Endothelial cell of umbilical vein (primary cell): ENCODE results near the gene PCSK6. TPM values are rescaled to one million over a fixed set of nuclear protein-coding genes. Genes with fewer than 3 reads are reported as not detected.

Experiments used
- BruUV-seq: library from RNA; stranded (reverse); fragments of 400-500 nt; replicated peaks from 2 replicates; lab custom pipeline; 2021; lab: Mats Ljungman, UMichigan
- CTCF ChIA-PET: fragments of 300-600, 350-600 bp; sonication (Branson Sonifier 250); formaldehyde crosslinking; loops from one replicate; lab custom pipeline; 2021; ENCODE audit warnings: antibody characterized with exemption, inconsistent platforms; lab: Charles Lee
- POLR2A ChIA-PET: fragments of 300-600, 350-600 bp; sonication (Branson Sonifier 250); formaldehyde crosslinking; loops from one replicate; lab custom pipeline; 2021; ENCODE audit warnings: antibody characterized with exemption, inconsistent platforms; lab: Charles Lee
- DNase-seq: peaks from one replicate; pipeline ENCODE4 v3.0.0-alpha.2; 2011; ENCODE audit warnings: low read depth, low spot score
- FAIRE-seq: peaks from 2 replicates; lab custom pipeline; 2011; peaks lifted over from hg19 to GRCh38; lab: Jason Lieb, UNC
- H2AFZ ChIP-seq: 2 replicates; pipeline ENCODE4 v1.6.0; 2012; ENCODE audit warnings: low read depth, low read length, control low read depth, inconsistent platforms
- H3K27ac ChIP-seq: 2 replicates; pipeline ENCODE4 v1.5.1; 2011; ENCODE audit warnings: low read depth, mild to moderate bottlenecking, control low read depth, low read length, moderate library complexity; ENCODE audit not compliant: insufficient read depth
- H3K27me3 ChIP-seq, 2 experiments: 2 replicates each; pipeline versions ENCODE4 v1.6.0 to v1.6.1; 2011; ENCODE audit warnings: low read length in 2 of 2, mixed read lengths in 1 of 2; ENCODE audit not compliant: control insufficient read depth in 2 of 2, insufficient read depth in 2 of 2
- H3K36me3 ChIP-seq, 2 experiments: 2 replicates in 1 of 2; 3 replicates in 1 of 2; pipeline ENCODE4 v1.5.1; 2011; ENCODE audit warnings: low read length in 2 of 2, mild to moderate bottlenecking in 1 of 2, moderate library complexity in 1 of 2; ENCODE audit not compliant: control insufficient read depth in 2 of 2, insufficient read depth in 2 of 2; ENCODE audit errors: extremely low read depth in 1 of 2
- H3K4me1 ChIP-seq: 3 replicates; pipeline ENCODE4 v1.5.1; 2011; ENCODE audit warnings: mild to moderate bottlenecking, low read length; ENCODE audit not compliant: control insufficient read depth, insufficient read depth; ENCODE audit errors: extremely low read depth
- H3K4me2 ChIP-seq: 2 replicates; pipeline ENCODE4 v1.6.1; 2011; ENCODE audit warnings: low read length, control low read depth, mixed read lengths; ENCODE audit not compliant: insufficient read depth
- H3K4me3 ChIP-seq, 3 experiments: fragments of 200-600 bp in 1 of 3; sonication (generic), shearing (Covaris generic) in 1 of 3; replicated peaks in 1 of 3; 2 replicates each; pipeline ENCODE4 v1.5.1; 2011 to 2016; ENCODE audit warnings: control low read depth in 3 of 3, low read length in 3 of 3, mild to moderate bottlenecking in 2 of 3, inconsistent platforms in 1 of 3, low read depth in 1 of 3, moderate library complexity in 1 of 3; ENCODE audit not compliant: insufficient read depth in 1 of 3
- H3K79me2 ChIP-seq: 2 replicates; pipeline ENCODE4 v1.6.0; 2012; ENCODE audit warnings: low read length, inconsistent platforms; ENCODE audit not compliant: control insufficient read depth, insufficient read depth
- H3K9ac ChIP-seq: replicated peaks from 2 replicates; pipeline ENCODE3; 2011; ENCODE audit warnings: low read length, control low read depth; ENCODE audit not compliant: insufficient read depth; ENCODE audit errors: extremely low read depth
- H3K9me1 ChIP-seq: replicated peaks from 3 replicates; pipeline ENCODE4 v1.6.0; 2011; ENCODE audit warnings: mild to moderate bottlenecking, low read length; ENCODE audit not compliant: control insufficient read depth, insufficient read depth; ENCODE audit errors: extremely low read depth
- H3K9me3 ChIP-seq: replicated peaks from 2 replicates; pipeline ENCODE4 v1.5.1; 2012; ENCODE audit warnings: low read length, inconsistent platforms; ENCODE audit not compliant: control insufficient read depth, insufficient read depth
- H4K20me1 ChIP-seq: replicated peaks from 2 replicates; pipeline ENCODE3; 2011; ENCODE audit warnings: mild to moderate bottlenecking, low read length; ENCODE audit not compliant: control insufficient read depth, insufficient read depth; ENCODE audit errors: extremely low read depth
- CTCF ChIP-seq, 2 donors: IDR thresholded peaks; 1 replicate in 1 of 2; 2 replicates in 1 of 2; pipeline ENCODE4 v1.5.1; 2011; ENCODE audit warnings: low read length in 2 of 2, mild to moderate bottlenecking in 2 of 2, moderate library complexity in 2 of 2, control low read depth in 1 of 2, inconsistent platforms in 1 of 2, low read depth in 1 of 2; ENCODE audit not compliant: insufficient read depth in 1 of 2; ENCODE audit errors: extremely low read depth in 1 of 2
- EZH2 ChIP-seq: IDR thresholded peaks from 2 replicates; pipeline ENCODE4 v1.6.1; 2012; ENCODE audit warnings: borderline replicate concordance, low read depth, mild to moderate bottlenecking, moderate library complexity, low read length, inconsistent platforms; ENCODE audit not compliant: severe bottlenecking
- FOS ChIP-seq: IDR thresholded peaks from 2 replicates; pipeline ENCODE4 v1.6.1; 2011; ENCODE audit warnings: mild to moderate bottlenecking, low read length, moderate library complexity, borderline replicate concordance; ENCODE audit not compliant: insufficient read depth
- GATA2 ChIP-seq: IDR thresholded peaks from 2 replicates; pipeline ENCODE4 v1.7.0; 2011; ENCODE audit warnings: low read depth, mild to moderate bottlenecking, moderate library complexity, mixed read lengths, low read length; ENCODE audit not compliant: insufficient read length, insufficient read depth
- JUN ChIP-seq: IDR thresholded peaks from 2 replicates; pipeline ENCODE4 v1.6.1; 2011; ENCODE audit warnings: borderline replicate concordance, low read depth; ENCODE audit not compliant: insufficient read length, insufficient read depth
- MAX ChIP-seq: IDR thresholded peaks from 2 replicates; pipeline ENCODE4 v1.6.1; 2011; ENCODE audit not compliant: insufficient read depth, insufficient read length
- MYC ChIP-seq: IDR thresholded peaks from one replicate; pipeline ENCODE4 v1.6.1; 2011; ENCODE audit warnings: mild to moderate bottlenecking, low read depth, low read length
- POLR2A ChIP-seq: IDR thresholded peaks from 2 replicates; pipeline ENCODE4 v1.6.1; 2012; ENCODE audit warnings: low read depth, mild to moderate bottlenecking, control low read depth, low read length
- POLR2AphosphoS5 ChIP-seq: IDR thresholded peaks from 2 replicates; pipeline ENCODE4 v1.6.1; 2012; ENCODE audit warnings: low read depth, mild to moderate bottlenecking, control low read depth, low read length, moderate library complexity; ENCODE audit not compliant: insufficient read depth
- dilution Hi-C: fragments of 300-500 bp; cut with MboI; formaldehyde crosslinking; loops from one replicate; pipeline ENCODE4 v1.15.0; 2019; ENCODE audit warnings: low sequenced_read_pairs; ENCODE audit not compliant: extremely low pct_ligation_motif_present
- intact Hi-C: fragments of 100-400 bp; cut with micrococcal nuclease; formaldehyde crosslinking; loops from one replicate; pipeline ENCODE4 v1.10.0; 2022
- polyA plus RNA-seq, 4 experiments: library from polyadenylated mRNA; depleted of rRNA in 3 of 4; stranded (reverse) in 3 of 4; unstranded in 1 of 4; fragments of >200 nt; gene quantifications; 2 replicates each; pipeline versions ENCODE4 v1.2.1 to v1.2.3, GENCODE V29; 2011 to 2012; ENCODE audit warnings: missing spikeins in 1 of 4
- total RNA-seq: library from RNA; stranded (reverse); gene quantifications from 2 replicates; pipeline ENCODE4 v1.2.3, GENCODE V29; 2021

Gene PCSK6
- total and polyA plus RNA-seq, 2 donors (not counting 3 experiments of a cell fraction or from before 2014, with no cell fraction given) = 0.18 to 0.69 TPM

- TF ChIP-seq MYC (no peak), CTCF (IDR thresholded peaks at IDR 0.05; ENCODE audit: extremely low read depth in 1 of 2, insufficient read depth in 1 of 2, low read depth in 1 of 2, low read length in 2 of 2) (no peak), JUN (no peak), POLR2A (no peak), EZH2 (no peak), FOS (no peak), POLR2AphosphoS5 (no peak), GATA2 (no peak), MAX (no peak)
- Histone ChIP-seq H3K36me3 (peaks cover 2 to 8% of the 10 kb centered on the region in 2 experiments), H3K9ac (no peak overlapping the region), H3K27ac (no peak overlapping the region), H3K9me1 (no peaks in the 10 kb centered on the region), H3K79me2 (no peaks in the 10 kb centered on the region), H3K4me3 (no peak overlapping the region), H3K9me3 (no peaks in the 10 kb centered on the region), H4K20me1 (no peaks in the 10 kb centered on the region), H2AFZ (no peak overlapping the region), H3K4me1 (peaks cover 12% of the 10 kb centered on the region), H3K4me2 (no peak overlapping the region), H3K27me3 (peaks cover 0 to 1% of the 10 kb centered on the region in 2 experiments)
- DNase-seq = no peak
- CTCF ChIA-PET = interaction anchor here (1.1 to 2.1 kb wide), 3 partner anchors 9 to 258 kb away, joined by 3 to 7 read pairs (median 7); no protein-coding TSS in a partner anchor
- intact Hi-C loops (no loop called here), dilution Hi-C loops (no loop called here)
- POLR2A ChIA-PET = interaction anchor here (1.0 kb wide), 1 partner anchor 9 kb away, joined by 3 read pairs; no protein-coding TSS in a partner anchor
- no TSS peak for BruUV-seq
- FAIRE-seq = no peak
Observed at GRCh38 chr15:101266787-101267186, 222.7 kb downstream of the PCSK6 start.
